22Rv1 (cell line): ENCODE data around the gene PANX2.

ENCODE experiments used
- ZFX ChIP-seq: fragments of 450-650 bp; IDR thresholded peaks from 2 replicates; pipeline ENCODE4 v1.6.1; 2017; ENCODE audit warnings: antibody characterized with exemption, borderline replicate concordance
- TF ChIP-seq, protein P1 (sequence below): fragments of 450-650 bp; IDR thresholded peaks from 2 replicates; pipeline ENCODE4 v1.5.1; 2017; ENCODE audit warnings: mild to moderate bottlenecking

GRCh38 chr22:50207383-50208140, 37.0 kb downstream of the PANX2 start:
- TF ChIP-seq, protein P1, sequence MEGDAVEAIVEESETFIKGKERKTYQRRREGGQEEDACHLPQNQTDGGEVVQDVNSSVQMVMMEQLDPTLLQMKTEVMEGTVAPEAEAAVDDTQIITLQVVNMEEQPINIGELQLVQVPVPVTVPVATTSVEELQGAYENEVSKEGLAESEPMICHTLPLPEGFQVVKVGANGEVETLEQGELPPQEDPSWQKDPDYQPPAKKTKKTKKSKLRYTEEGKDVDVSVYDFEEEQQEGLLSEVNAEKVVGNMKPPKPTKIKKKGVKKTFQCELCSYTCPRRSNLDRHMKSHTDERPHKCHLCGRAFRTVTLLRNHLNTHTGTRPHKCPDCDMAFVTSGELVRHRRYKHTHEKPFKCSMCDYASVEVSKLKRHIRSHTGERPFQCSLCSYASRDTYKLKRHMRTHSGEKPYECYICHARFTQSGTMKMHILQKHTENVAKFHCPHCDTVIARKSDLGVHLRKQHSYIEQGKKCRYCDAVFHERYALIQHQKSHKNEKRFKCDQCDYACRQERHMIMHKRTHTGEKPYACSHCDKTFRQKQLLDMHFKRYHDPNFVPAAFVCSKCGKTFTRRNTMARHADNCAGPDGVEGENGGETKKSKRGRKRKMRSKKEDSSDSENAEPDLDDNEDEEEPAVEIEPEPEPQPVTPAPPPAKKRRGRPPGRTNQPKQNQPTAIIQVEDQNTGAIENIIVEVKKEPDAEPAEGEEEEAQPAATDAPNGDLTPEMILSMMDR = no peak
- TF ChIP-seq ZFX = no peak
